Measurements from ENCODE around the gene NKPD1.
A peak's percentile ranks its signal among the peaks of the same experiment; 100 is the strongest.

Gene NKPD1

DNA sequence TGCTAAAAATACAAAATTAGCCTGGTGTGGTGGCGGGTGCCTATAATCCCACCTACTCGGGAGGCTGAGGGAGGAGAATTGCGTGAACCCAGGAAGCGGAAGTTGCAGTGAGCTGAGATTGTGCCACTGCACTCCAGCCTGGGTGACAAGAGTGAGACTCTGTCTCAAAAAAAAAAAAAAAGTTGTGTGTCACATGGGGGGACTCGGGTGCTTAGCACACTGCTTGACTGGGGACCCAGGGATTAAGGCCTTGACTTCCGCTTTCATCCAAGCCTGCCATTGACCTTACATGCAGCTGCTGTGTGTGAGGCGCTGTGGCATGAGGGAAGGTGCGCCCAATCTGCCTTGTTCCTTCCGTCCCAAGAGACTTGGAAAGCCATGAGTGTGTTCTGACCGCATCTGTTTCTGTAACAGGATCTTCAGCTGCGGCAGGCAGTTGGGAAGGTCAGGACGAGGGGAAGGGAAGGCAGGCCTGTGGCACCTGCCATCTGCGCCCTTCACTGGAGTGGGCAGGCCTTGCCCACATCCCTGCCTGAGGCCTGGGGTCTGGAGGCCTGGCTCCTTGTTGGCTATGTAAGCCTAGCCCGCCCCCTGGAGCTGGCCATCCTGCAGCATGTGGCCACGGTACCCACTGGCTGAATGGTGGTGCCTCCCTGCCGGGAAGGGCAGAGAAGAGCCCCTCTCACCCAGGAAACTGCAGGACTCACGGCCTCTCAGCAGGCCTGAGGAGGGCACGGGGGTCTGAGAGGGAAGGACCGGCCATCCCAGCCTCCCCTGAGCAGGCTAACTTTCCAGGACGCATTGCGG lies 44.8 kb downstream of the NKPD1 start:
- Histone ChIP-seq H3K4me1 (ENCODE audit: control insufficient read depth, insufficient read depth, low read length) (peaks cover 82% of the 10 kb centered on the region), H3K4me3 (ENCODE audit: low read length) (no peak overlapping the region), H3K36me3 (ENCODE audit: control insufficient read depth, insufficient read depth, low read length) (no peaks in the 10 kb centered on the region), H3K27me3 (ENCODE audit: control insufficient read depth, insufficient read depth, low read length) (no peaks in the 10 kb centered on the region), H3K9ac (ENCODE audit: low read length) (no peak overlapping the region), H3K9me3 (ENCODE audit: control insufficient read depth, low read length) (no peaks in the 10 kb centered on the region)

DNA sequence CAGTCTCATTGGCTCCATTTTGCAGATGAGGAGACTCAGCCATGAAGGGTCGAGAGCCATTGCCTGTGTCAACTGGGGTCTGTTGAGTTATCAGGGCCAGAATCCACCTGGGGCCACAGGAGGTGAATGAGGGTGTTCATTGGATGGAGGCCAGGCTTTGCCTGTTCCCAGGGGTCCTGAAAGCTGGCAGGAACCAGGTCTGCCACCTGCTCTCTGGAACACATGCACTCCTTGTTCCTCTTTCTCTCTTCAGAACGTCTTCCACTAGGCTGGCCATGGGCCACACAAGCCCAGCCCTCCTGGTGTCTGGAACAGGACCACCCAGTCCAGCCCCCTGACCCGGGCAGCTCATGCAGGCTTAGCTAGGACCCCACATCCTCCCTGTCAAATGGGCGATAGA lies 46.7 kb downstream of the NKPD1 start:
- Histone ChIP-seq H3K4me3 (ENCODE audit: low read length) (no peak overlapping the region), H3K36me3 (ENCODE audit: control insufficient read depth, insufficient read depth, low read length) (no peaks in the 10 kb centered on the region), H3K9me3 (ENCODE audit: control insufficient read depth, low read length) (no peaks in the 10 kb centered on the region), H3K27me3 (ENCODE audit: control insufficient read depth, insufficient read depth, low read length) (no peaks in the 10 kb centered on the region), H3K9ac (ENCODE audit: low read length) (peak overlapping the region; percentile 31), H3K4me1 (ENCODE audit: control insufficient read depth, insufficient read depth, low read length) (peaks cover 74% of the 10 kb centered on the region)

- H3K27me3 ChIP-seq (ENCODE audit: control insufficient read depth, insufficient read depth, low read length): no peaks in the 10 kb centered on the region
- H3K9me3 ChIP-seq (ENCODE audit: control insufficient read depth, low read length): no peaks in the 10 kb centered on the region
- no peak overlapping the region for H3K4me3 ChIP-seq (ENCODE audit: low read length)
- H3K4me1 ChIP-seq (ENCODE audit: control insufficient read depth, insufficient read depth, low read length): peaks cover 69% of the 10 kb centered on the region
- no peaks in the 10 kb centered on the region for H3K36me3 ChIP-seq (ENCODE audit: control insufficient read depth, insufficient read depth, low read length)
- H3K9ac ChIP-seq (ENCODE audit: low read length): peak overlapping the region; percentile 48
These were observed 47.2 kb downstream of the NKPD1 start for GRCh38 chr19:45113628-45114027.

- H3K9me3 ChIP-seq (ENCODE audit: control insufficient read depth, low read length): no peaks in the 10 kb centered on the region
- H3K27me3 ChIP-seq (ENCODE audit: control insufficient read depth, insufficient read depth, low read length): no peaks in the 10 kb centered on the region
- peak overlapping the region; percentile 48 for H3K9ac ChIP-seq (ENCODE audit: low read length)
- H3K4me3 ChIP-seq (ENCODE audit: low read length): no peak overlapping the region
- H3K36me3 ChIP-seq (ENCODE audit: control insufficient read depth, insufficient read depth, low read length): no peaks in the 10 kb centered on the region
- peaks cover 56% of the 10 kb centered on the region for H3K4me1 ChIP-seq (ENCODE audit: control insufficient read depth, insufficient read depth, low read length)
These were observed 48.5 kb downstream of the NKPD1 start for GRCh38 chr19:45112111-45112827.
